GM19372 (cell line): Measurements from ENCODE around the gene KCNQ1OT1.

Source experiments
- ATAC-seq: cut with Tn5 transposase; IDR thresholded peaks from one replicate; pipeline ENCODE4 v1.9.1; 2021; ENCODE audit warnings: mild to moderate bottlenecking, low read depth, moderate library complexity; ENCODE audit not compliant: unreplicated experiment

The KCNQ1OT1 gene

GRCh38 chr11:2699531-2700414 is at the start of gene KCNQ1OT1:
Gene KCNQ1OT1, minus strand, starts transcription at chr11:2699994.
- ATAC-seq, result peak; percentile 92

- ATAC-seq, result no peak
These were observed 49.2 kb upstream of the KCNQ1OT1 start for GRCh38 chr11:2748814-2749554.

GRCh38 chr11:2748061-2748813 is 48.4 kb upstream of the KCNQ1OT1 start:
- ATAC-seq, result no peak

DNA sequence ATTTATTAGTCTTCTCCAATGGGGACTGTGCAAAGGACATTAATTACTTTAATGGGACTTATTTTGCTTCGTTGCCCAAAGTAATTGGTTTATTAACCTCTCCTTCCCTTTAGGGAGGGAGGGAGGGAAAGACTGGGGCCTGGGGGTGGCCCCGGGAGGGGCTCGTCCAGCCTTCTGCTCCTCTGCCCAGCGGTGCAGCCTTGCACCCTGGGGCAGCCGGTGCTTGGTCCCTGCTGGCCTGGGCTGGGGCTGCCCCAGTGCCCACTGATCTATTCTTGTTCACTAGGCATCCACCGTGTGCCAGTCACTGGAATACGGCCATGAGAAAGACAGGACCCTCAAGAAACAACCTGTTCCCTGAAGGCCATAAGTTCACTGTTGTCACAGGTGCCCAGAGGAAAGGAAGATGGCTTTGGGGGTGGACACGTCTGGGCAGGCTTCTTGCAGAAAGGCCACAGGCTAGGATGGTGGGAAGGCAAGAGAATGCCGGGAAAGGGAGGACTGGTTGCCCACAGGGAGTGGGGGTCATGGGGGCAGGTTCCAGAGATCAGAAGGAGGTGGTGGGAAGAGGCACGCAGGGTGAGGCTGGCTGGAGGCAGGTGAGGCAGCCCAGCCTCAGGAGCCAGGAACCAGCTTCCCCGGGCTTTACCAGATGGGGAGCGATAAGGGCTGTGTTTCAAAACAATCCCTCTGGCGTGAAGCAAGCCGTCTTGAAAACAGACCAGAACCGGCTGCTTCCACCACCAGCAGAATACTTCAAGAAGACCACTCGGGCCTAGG is 47.6 kb upstream of the KCNQ1OT1 start:
- ATAC-seq, result no peak

GRCh38 chr11:2746401-2747247 is 46.8 kb upstream of the KCNQ1OT1 start:
- no peak for ATAC-seq

DNA sequence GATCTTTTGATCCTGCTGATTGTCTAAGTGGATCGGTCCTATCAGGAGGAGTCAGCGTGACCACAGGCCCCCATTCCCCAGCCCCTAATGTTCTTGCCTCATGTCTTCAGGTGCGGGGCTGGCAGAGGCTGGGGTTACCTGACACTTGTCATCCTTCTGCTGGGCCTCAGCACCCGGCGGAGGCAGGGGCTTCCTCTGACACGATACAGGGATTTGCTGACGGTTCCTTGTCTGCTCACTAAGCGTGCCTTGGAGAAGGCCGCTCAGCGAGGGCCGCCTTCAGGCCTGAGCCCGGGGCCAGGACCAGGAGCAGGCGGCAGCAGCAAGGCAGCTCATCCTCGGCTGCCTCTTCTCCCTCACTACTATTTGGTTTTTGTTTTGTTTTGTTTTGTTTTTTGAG is 45.7 kb upstream of the KCNQ1OT1 start:
- ATAC-seq, result no peak

DNA sequence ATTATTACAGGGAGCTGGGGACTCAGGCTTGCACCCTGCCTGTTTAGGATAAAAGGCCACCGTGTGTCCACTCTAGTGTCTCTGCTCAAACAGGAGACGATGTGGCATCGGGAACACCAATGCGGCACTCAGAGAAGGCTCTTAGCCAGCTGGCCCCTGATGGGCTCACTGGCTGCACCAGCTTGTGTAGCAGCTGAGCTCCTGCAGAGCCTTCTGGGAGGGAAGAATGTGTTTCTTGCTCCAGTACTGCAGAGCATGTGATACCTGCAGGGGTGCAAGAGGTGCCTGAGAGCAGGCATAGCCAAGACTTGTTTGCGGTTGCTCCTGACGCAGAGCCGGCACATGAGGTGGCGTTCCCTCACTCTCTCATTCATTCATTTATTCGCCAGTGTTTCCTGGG is 44.4 kb upstream of the KCNQ1OT1 start:
- no peak for ATAC-seq

GRCh38 chr11:2743427-2744110 is 43.8 kb upstream of the KCNQ1OT1 start:
- no peak for ATAC-seq

DNA sequence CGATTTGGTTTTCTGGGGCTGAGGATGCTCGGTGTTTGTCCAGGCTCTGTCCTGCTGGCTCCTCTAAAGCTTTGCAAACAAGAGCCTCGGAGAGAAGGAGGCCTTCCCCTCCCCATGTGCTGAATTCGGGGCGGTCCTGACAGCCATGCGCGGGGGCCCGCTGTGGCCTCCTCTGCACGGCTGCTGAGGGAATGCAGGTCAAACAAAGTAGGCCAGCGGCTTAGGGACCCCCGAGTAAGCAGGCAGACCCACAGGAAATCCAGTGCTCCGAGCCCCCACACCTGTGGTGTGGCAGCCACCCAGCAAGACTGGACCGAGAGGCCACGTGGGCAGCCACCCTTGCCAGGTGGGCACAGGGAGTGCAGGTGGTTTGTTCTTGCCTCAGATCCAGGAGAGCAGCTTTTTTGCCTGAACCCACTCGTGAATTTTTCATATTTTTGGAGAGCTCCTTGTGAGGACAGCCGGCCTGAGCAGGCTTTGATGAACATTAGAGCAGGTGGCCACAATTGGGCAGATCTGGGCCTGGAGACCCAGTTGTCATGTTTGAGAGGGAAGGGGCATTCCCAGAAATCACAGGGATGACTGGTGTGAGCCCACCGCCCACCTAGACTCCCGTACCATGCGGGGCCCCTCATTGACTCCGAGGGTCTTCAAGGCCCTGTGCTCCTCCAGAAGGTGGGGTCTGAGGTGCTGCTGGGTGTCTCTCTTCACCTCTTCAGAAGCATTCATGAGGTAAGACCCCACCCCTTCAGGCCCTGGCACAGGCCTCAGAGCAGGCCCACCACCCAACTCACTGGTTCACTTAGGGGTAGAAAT is 43.0 kb upstream of the KCNQ1OT1 start:
- ATAC-seq, result no peak

GRCh38 chr11:2742201-2742600 is 42.4 kb upstream of the KCNQ1OT1 start:
- ATAC-seq, result no peak

- ATAC-seq, result no peak
These were observed 41.8 kb upstream of the KCNQ1OT1 start for GRCh38 chr11:2741377-2742131.

GRCh38 chr11:2741006-2741376 is 41.2 kb upstream of the KCNQ1OT1 start:
- no peak for ATAC-seq

GRCh38 chr11:2740275-2740940 is 40.6 kb upstream of the KCNQ1OT1 start:
- no peak for ATAC-seq

DNA sequence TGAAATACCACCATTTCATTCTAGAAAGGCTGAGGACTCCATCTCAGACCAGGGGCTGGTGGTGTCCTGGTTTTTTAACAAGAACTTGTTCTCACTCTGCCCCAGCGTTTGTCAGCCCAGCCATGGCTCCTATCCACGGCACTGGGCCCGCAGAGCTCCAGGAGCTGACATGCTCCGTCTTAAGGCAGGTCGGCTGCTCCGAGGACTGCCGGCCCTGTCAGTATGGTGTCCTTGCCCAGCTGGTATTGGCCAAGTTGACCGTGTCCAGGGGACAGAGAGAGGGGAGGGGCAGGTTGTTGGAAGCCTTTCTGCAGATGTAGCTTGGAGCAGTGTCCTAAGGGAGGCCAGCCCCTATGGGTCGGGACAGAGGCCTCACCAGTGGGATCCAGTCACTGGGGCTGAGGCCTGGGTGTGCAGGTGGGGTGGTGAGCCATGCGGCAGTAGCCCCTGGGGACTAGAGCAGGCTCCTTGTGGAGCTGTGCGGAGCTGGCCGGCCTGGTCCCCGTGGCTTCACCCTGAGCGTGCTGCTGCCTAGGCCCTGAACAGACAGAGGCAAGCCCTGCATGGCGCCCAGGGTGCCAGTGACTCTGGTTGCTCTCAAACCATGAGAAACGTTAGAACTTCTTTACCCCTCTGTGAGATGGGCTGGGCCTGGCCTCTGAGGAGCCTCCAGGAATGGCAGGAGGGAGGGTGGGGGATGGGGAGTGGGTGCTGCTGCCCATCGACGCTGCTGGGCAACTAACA is 39.9 kb upstream of the KCNQ1OT1 start:
- ATAC-seq, result no peak

DNA sequence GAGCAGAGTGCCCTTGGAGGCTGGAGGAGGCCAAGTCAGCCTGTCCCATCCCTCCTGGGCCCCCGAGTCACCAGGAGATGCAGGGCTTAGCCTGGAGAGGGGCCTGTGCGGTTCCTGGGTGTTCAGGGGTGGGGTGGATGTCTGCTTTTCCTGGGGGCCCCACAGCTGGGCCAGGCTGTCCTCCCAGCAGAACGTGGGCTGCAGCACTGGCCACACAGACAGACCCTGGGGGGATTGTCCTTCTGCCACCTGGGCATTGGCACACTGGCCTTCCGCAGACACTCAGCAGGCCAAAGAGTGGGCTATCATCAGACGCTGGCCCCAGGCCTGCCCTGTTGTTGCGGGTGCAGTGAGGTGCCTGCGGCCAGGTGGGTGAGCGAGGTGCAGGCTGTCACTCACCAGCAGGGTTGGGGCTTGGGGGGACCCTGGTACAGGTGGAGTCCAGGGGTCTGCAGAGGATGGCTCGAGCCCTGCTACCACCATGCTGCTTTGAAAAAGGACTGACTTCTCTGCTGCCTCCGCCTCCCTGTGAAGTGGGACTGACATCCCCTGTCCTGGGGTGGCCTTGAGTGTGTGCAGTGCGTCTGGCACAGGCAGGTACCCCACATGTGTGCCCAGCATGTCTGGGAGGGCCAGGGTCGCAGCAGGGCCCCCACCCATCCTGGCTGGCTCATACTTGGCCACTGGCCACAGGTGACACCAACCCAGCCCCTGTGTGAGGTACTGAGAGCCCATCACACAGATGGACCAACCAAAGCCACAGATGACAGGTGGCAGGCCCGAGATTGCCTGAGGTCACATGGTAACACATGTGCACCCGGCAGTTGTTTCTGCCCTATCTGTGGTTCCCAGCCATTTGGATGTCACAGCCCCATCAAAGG is 39.0 kb upstream of the KCNQ1OT1 start:
- ATAC-seq, result no peak
